GM12801 (cell line): ENCODE measurements around the gene CNOT6.

Experiments used
- CTCF ChIP-seq: IDR thresholded peaks from one replicate; pipeline ENCODE4 v1.5.1; 2011; ENCODE audit warnings: control low read depth; ENCODE audit not compliant: insufficient read length; ENCODE audit errors: extremely low read depth

The CNOT6 gene

GRCh38 chr5:180494060-180494509, at the start of gene CNOT6:
Gene CNOT6 (plus strand): TSS chr5:180494379. CDS start chr5:180529277, 34,898 bp downstream.
- TF ChIP-seq CTCF: no peak

GRCh38 chr5:180454752-180455151, 39.4 kb upstream of the CNOT6 start:
- no peak for TF ChIP-seq CTCF

- no peak for TF ChIP-seq CTCF
Measured at GRCh38 chr5:180455872-180456271, 38.3 kb upstream of the CNOT6 start.

- no peak for TF ChIP-seq CTCF
Measured at GRCh38 chr5:180456792-180457191, 37.4 kb upstream of the CNOT6 start.

- TF ChIP-seq CTCF: no peak
Measured at GRCh38 chr5:180460834-180461233, 33.3 kb upstream of the CNOT6 start.

GRCh38 chr5:180461303-180461702, 32.9 kb upstream of the CNOT6 start:
- no peak for TF ChIP-seq CTCF

- TF ChIP-seq CTCF: no peak
Measured at GRCh38 chr5:180463216-180463900, 30.8 kb upstream of the CNOT6 start.
